Uterus (tissue), 4 donors: ENCODE results near the gene ZNF438. TPM values are rescaled to one million over a fixed set of nuclear protein-coding genes. Genes with fewer than 3 reads are reported as not detected.

Experiments used
- DNase-seq, 2 donors: peaks; one replicate each; pipeline ENCODE4 v3.0.0-alpha.2; 2019 to 2020
- H3K27ac ChIP-seq, 2 donors: fragments of 200-600 bp; sonication (generic); 1 replicate in 1 of 2; 2 replicates in 1 of 2; pipeline ENCODE4 v1.5.1; 2016 to 2018
- H3K27me3 ChIP-seq, 2 donors: fragments of 200-600 bp; sonication (generic); one replicate each; pipeline ENCODE4 v1.5.1; 2018 to 2019; ENCODE audit warnings: control low read depth in 1 of 2
- H3K36me3 ChIP-seq, 2 donors: fragments of 200-600 bp; sonication (generic); one replicate each; pipeline ENCODE4 v1.5.1; 2019; ENCODE audit warnings: control low read depth in 1 of 2
- H3K4me1 ChIP-seq, 2 donors: fragments of 200-600 bp; sonication (generic); one replicate each; pipeline ENCODE4 v1.5.1; 2018 to 2019; ENCODE audit warnings: control low read depth in 1 of 2
- H3K4me3 ChIP-seq, 2 donors: fragments of 200-600 bp; sonication (generic); 1 replicate in 1 of 2; 2 replicates in 1 of 2; pipeline ENCODE4 v1.5.1; 2018 to 2019; ENCODE audit warnings: mild to moderate bottlenecking in 1 of 2
- H3K9me3 ChIP-seq, 2 donors: fragments of 200-600 bp; sonication (generic); one replicate each; pipeline ENCODE4 v1.5.1; 2019; ENCODE audit warnings: control low read depth in 1 of 2
- CTCF ChIP-seq, 4 experiments: fragments of 200-600 bp in 2 of 4; fragments of 450-650 bp in 2 of 4; sonication (generic) in 2 of 4; IDR thresholded peaks; one replicate each; pipeline ENCODE4 v1.5.1; 2016 to 2019; ENCODE audit warnings: antibody characterized with exemption in 4 of 4, mild to moderate bottlenecking in 2 of 4, moderate library complexity in 1 of 4
- POLR2A ChIP-seq, 2 donors: fragments of 450-650 bp; IDR thresholded peaks; one replicate each; pipeline ENCODE4 v1.6.1; 2016; ENCODE audit warnings: antibody characterized with exemption in 2 of 2, mild to moderate bottlenecking in 1 of 2, moderate library complexity in 1 of 2
- intact Hi-C: fragments of 100-400 bp; cut with DNase I; formaldehyde crosslinking; loops from one replicate; pipeline ENCODE4 v1.15.1; 2023; ENCODE audit warnings: low total_unique reads
- total RNA-seq, 4 donors: library from RNA; depleted of rRNA in 3 of 4; stranded (reverse); fragments of >200 nt in 3 of 4; gene quantifications; one replicate each; pipeline versions ENCODE4 v1.1.0 to v1.2.4, GENCODE V29; 2014 to 2023
- donor health status: DM: yes; HTN: yes; CAD: no.

Gene ZNF438
- total RNA-seq, 4 donors from 2014 or later: 5.8 to 24.6 (median 18.4) TPM

GRCh38 chr10:31070025-31070424 is 38.4 kb upstream of the ZNF438 start:
- Histone ChIP-seq H3K4me1 (no peaks in the 10 kb centered on the region), H3K27ac (no peak overlapping the region)

GRCh38 chr10:31069411-31069810 is 37.7 kb upstream of the ZNF438 start:
- DNase-seq: no peak
- Histone ChIP-seq H3K9me3 (no peaks in the 10 kb centered on the region), H3K27me3 (no peaks in the 10 kb centered on the region), H3K4me3 (no peak overlapping the region), H3K4me1 (peaks cover 0 to 5% of the 10 kb centered on the region in 2 donors), H3K36me3 (no peaks in the 10 kb centered on the region), H3K27ac (no peak overlapping the region)
- TF ChIP-seq POLR2A (IDR thresholded peaks at IDR 0.05): no peak
- no peak for TF ChIP-seq CTCF (IDR thresholded peaks at IDR 0.05)
- intact Hi-C loops: no loop called here

More at GRCh38 chr10:31070025-31070424, 38.4 kb upstream of the ZNF438 start:
- Histone ChIP-seq H3K9me3 (no peaks in the 10 kb centered on the region), H3K27me3 (no peaks in the 10 kb centered on the region), H3K36me3 (no peaks in the 10 kb centered on the region), H3K4me3 (no peak overlapping the region)
- no peak for TF ChIP-seq CTCF (IDR thresholded peaks at IDR 0.05)
- DNase-seq: no peak
- intact Hi-C loops: no loop called here

GRCh38 chr10:31064348-31064747 is 32.7 kb upstream of the ZNF438 start:
- Histone ChIP-seq H3K36me3 (no peaks in the 10 kb centered on the region), H3K4me3 (no peak overlapping the region), H3K27me3 (no peaks in the 10 kb centered on the region), H3K4me1 (peaks cover 6 to 7% of the 10 kb centered on the region in 2 donors), H3K27ac (peak overlapping the region; percentile 72 to 79), H3K9me3 (no peaks in the 10 kb centered on the region)
- peak; percentile 44 to 61 for DNase-seq
- TF ChIP-seq POLR2A (IDR thresholded peaks at IDR 0.05): no peak
- TF ChIP-seq CTCF (IDR thresholded peaks at IDR 0.05): no peak
- intact Hi-C loops: no loop called here

- DNase-seq: no peak
- H3K36me3 ChIP-seq: no peaks in the 10 kb centered on the region
- H3K27ac ChIP-seq: peak overlapping the region; percentile 72 to 79
- H3K4me3 ChIP-seq: no peak overlapping the region
- H3K4me1 ChIP-seq: peaks cover 6 to 7% of the 10 kb centered on the region in 2 donors
- no peak for TF ChIP-seq POLR2A (IDR thresholded peaks at IDR 0.05)
- TF ChIP-seq CTCF (IDR thresholded peaks at IDR 0.05): no peak
- H3K9me3 ChIP-seq: no peaks in the 10 kb centered on the region
- no peaks in the 10 kb centered on the region for H3K27me3 ChIP-seq
- intact Hi-C loops: no loop called here
Measured at GRCh38 chr10:31063841-31064240, 32.2 kb upstream of the ZNF438 start.

- Histone ChIP-seq H3K27ac (peak overlapping the region; percentile 72 to 79), H3K36me3 (no peaks in the 10 kb centered on the region), H3K9me3 (no peaks in the 10 kb centered on the region), H3K4me1 (peaks cover 6 to 7% of the 10 kb centered on the region in 2 donors), H3K27me3 (no peaks in the 10 kb centered on the region), H3K4me3 (no peak overlapping the region)
- no peak for TF ChIP-seq POLR2A (IDR thresholded peaks at IDR 0.05)
- no peak for TF ChIP-seq CTCF (IDR thresholded peaks at IDR 0.05)
- intact Hi-C loops: no loop called here
- no peak for DNase-seq
Measured at GRCh38 chr10:31062856-31063255, 31.2 kb upstream of the ZNF438 start.
